GM19023 (cell line): Measurements from ENCODE around the gene GPRC5D.

ENCODE experiments used
- ATAC-seq: cut with Tn5 transposase; IDR thresholded peaks from one replicate; pipeline ENCODE4 v1.9.1; 2021; ENCODE audit warnings: mild to moderate bottlenecking, moderate library complexity; ENCODE audit not compliant: unreplicated experiment

The GPRC5D gene

GRCh38 chr12:12952036-12952435 lies at the start of gene GPRC5D:
Gene GPRC5D, minus strand, starts transcription at chr12:12952170. Its CDS starts 1,786 bp downstream, at chr12:12950384.
- no peak for ATAC-seq

- no peak for ATAC-seq
Observed at GRCh38 chr12:13001775-13002040, 49.7 kb upstream of the GPRC5D start.

GRCh38 chr12:13000925-13001774 lies 49.2 kb upstream of the GPRC5D start:
- ATAC-seq = peak; percentile 17

- peak; percentile 24 for ATAC-seq
Observed at GRCh38 chr12:13000616-13000924, 48.6 kb upstream of the GPRC5D start.

DNA sequence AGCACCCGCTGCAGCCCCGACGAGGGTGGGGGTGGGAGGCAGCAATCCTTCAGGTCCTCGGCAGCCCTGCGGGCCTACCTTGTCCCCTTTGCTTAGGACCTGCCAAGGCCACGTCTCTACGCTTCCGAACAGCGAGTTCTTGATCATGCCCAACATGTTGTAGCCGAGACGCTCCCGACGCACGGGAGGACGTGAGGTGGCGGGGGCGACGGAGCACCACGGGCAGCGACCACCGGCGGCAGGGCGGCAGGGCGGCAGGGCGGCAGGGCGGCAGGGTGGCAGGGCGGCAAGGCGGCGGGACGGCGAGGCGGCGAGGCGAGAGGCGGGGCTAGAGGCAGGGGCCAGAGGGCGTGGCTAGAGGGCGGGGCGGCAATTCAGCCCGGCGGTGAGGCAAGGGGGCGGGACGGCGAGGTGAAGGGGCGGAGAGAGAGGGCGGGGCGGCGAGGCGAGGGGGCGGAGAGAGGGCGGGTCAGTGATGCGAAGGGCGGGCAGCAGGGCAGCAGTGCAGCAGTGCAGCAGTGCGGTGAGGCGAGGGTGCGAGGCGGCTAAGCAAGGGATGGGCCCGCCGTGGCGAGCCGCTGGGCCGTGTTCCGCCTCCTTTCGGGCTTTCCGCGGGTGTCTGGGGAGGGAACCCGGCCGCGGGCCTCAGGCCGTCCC lies 48.1 kb upstream of the GPRC5D start, which contains the start of gene HEBP1:
Gene HEBP1, minus strand, starts transcription at position 307 of the 657 bp plus-strand sequence. Its CDS starts 151 bp downstream, at position 156.
- ATAC-seq = peak; percentile 89

GRCh38 chr12:12999271-12999958 lies 47.4 kb upstream of the GPRC5D start:
- no peak for ATAC-seq

DNA sequence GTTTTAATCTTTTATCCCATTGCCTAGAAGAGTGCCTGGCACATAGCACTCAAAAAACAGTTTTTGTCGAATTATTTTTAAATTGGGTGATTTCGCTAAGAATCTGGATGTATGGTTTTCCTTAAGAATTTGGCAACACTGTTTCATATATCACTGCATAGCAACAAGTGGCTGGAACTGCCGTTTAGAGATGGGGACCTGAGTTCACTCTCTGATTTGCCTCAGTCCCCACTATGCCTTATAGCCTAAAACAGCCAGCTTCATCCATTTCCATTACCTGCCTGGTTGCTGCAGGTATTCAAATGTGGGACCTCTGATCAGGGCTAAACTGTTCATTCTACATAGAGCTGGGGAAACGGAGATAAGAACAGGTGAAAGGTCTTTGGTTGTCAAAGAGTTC lies 46.3 kb upstream of the GPRC5D start:
- ATAC-seq = no peak

DNA sequence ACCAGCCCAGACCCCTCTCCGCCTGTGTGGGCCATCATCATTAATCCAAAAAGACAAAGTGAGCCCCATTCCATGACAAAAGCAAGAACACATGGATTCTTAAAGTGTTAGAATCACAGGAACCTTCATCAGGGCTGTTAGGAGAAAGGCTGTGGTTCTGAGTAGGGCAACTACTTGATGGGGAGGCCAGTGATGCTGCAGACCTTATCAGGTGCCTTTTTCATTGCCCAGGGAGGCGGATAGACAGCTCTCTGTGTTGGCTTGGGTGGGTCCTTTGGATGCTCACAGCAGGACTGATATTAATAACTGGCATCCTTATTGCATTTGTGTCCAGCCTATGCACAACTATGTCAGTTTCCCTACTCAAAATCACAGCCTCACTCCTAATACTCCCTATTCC lies 45.8 kb upstream of the GPRC5D start:
- no peak for ATAC-seq

GRCh38 chr12:12997156-12997555 lies 45.2 kb upstream of the GPRC5D start:
- ATAC-seq = no peak

DNA sequence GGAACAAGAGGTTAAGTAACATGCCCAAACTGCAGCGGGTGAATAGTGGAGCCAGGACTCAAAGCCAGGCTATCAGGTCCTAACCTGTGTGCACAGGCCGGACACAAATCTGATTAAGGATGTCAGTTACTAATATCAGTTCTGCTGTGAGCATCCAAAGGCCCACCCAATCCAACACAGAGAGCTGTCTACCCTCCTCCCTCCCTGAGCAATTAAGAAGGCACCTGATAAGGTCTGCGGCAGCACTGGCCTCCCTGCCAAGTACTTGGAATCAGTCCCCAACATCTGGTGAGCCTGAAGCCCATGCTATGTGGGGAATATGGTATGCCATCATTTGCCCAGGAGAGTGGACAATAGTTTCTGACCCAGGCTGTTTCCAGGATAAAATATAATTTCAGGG lies 44.2 kb upstream of the GPRC5D start:
- no peak for ATAC-seq

DNA sequence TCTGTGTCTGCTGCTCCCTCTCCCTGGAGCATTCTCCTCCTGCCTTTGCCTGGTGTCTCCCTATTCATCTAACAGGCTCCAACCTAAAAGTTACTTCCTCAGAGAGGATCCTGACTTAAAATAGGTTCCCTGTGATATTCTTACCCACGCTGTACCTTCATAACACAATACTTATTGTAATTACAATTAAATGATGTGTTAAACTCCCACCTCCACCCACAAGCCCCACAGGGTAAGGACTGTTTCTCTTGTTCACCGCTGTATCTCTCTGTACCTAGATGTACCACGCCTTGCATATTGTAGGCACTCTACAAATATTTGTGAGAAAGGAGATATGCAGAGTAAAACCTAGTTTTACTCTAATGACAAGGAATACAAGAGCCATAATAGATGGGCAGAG lies 43.1 kb upstream of the GPRC5D start:
- no peak for ATAC-seq

- no peak for ATAC-seq
Observed at GRCh38 chr12:12993367-12993766, 41.4 kb upstream of the GPRC5D start.

DNA sequence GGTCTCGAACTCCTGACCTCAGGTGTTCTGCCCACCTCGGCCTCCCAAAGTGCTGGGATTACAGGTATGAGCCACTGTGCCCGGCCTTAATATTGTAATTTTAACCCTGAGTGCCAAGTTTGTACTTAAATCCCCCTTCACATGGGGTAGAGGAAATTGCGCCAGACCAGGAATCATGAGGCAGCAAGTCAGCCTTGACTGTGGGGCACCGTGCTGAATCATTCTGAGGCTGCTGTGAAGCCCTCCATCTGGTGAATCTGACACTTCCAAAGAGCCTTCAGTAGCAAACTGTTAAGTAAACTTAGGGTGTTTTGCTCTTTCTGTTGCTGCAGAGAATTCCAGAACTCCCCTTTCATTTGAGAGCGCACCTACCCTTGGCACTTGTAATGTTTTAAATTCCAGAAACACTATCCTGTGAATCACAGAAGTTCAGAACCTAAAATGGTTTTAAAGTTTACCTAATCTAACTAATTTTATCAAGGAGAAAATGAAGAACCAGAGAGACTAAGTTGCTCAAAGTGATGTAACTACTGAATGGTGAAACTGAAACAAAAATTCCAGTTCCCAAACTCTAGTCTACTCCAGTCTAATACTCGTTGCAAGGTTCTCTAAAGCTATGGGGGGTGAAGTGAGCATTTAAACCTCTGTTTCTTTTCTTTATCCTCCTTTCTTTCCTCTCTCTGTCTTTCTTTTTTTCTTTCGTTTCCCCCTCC lies 40.6 kb upstream of the GPRC5D start:
- ATAC-seq = no peak

DNA sequence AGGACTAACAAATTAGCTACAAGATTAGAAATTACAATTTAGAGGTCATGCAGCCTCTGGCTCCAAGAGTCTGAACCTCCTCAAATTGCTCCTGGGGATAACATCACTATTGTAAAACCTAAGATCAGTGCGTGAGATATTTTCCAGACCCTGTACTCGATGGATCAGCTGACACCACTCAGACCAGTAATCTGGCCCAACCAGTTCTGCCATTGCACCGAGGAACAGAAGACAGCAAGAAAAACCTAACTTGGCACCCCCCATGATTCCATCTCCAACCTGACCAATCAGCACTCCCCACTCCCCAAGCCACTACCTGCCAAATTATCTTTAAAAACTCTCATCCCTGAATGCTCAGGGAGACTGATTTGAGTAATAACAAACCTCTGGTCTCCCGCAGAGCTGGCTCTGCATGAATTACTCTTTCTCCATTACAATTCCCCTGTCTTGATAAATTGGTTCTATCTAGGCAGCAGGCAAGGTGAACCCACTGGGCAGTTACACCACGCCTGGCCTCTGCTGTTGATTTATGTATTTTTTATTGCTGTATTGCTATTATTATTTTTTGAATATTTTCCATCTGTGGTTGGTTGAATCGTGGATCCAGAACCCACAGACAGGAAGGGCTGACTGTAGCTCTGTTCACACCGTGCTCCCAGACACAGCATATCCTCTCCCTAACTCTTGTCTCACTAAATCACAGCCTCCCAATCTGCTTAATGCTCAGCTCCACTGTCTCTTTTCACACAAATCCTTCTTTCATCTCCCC lies 38.9 kb upstream of the GPRC5D start:
- no peak for ATAC-seq

DNA sequence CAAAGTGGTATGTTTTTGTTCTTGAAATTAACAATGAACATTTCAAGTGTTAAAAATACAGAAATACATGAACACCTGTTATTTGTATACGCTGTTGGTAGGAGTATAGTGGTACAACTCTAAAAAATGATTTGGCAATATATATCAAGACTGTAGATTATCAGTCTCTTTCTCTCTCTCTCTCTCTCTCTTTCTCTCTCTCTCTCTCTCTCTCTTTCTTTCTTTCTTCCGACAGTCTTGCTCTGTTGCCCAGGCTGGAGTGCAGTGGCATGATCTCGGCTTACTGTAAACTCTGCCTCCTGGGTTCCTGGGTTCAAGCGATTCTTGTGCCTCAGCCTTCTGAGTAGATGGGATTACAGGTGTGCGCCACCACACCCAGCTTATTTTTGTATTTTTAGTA lies 35.5 kb upstream of the GPRC5D start:
- ATAC-seq = no peak

DNA sequence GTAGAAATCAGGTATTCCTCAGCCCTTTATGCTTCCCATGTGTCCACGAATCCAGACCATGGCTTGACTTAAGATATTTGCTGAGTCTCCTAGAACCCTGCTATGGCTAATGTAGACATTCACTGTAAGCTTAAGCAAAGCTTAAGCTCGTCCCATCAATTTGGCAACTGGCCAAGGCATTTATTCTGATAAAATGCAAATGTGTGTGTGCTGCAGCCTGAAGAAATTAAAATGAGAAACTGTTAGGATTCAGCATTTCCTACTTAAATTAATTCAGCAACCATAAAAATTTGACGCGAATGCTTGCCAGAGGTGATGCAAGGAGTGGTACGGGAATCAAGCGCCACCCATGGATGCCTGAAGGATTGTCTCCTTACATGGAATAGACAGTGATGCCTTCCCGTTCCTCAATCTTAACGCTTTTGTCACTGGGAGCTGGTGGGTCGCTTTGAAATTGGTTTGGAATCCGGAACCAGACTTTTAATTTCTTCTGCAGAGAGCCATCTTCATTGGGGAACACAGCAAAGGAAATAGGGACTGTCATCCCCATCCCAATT lies 34.9 kb upstream of the GPRC5D start:
- no peak for ATAC-seq

DNA sequence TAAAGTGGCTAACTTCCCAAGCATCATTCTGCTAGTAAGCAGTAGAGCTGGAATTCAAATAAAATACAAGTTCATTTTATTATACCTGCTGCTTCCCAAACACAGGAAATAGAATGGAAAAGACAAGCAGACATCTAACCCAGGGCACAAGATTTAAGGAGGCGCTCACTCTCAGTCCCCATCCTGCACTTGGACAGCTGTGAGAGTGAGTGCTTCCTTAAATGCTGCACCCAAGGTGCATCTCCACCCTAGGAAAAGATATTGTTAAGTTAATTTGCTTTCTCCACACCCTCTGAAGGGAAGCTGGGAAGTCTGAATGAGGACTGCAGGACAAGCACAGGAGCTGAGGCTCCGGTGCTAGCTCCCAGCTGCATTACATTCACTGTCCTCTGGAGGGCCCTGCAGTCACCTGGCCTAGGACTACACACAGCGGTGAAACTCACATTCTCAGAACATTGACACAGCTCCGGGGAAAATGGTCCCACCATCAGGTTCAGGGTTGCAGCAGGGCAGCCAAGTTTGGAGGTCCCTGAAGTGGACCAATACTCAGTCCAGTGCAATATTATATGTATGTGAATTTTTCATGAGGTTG lies 33.9 kb upstream of the GPRC5D start:
- ATAC-seq = no peak

- no peak for ATAC-seq
Observed at GRCh38 chr12:12984149-12984548, 32.2 kb upstream of the GPRC5D start.

- ATAC-seq = no peak
Observed at GRCh38 chr12:12983420-12984035, 31.6 kb upstream of the GPRC5D start.

- no peak for ATAC-seq
Observed at GRCh38 chr12:12982331-12982730, 30.4 kb upstream of the GPRC5D start.
